HepG2 (cell line): ENCODE data around the gene TBX10. TPM values are rescaled to one million over a fixed set of nuclear protein-coding genes. Genes with fewer than 3 reads are reported as not detected.

Experiments
- ATAC-seq: fragments of 200-7000 bp; cut with Tn5 transposase; 3 replicates; pipeline ENCODE4 v1.9.1; 2020; ENCODE audit warnings: mild to moderate bottlenecking, moderate library complexity
- BruUV-seq: library from RNA; stranded (reverse); fragments of 400-500 nt; replicated peaks from 2 replicates; lab custom pipeline; 2021; lab: Mats Ljungman, UMichigan
- CTCF ChIA-PET: fragments of 300-600 bp; formaldehyde crosslinking; extraction: SDS; loops from one replicate; lab custom pipeline; 2021; ENCODE audit warnings: low total read pairs, inconsistent platforms, low intra/inter-chr PET ratio; lab: Yijun Ruan, JAX
- POLR2A ChIA-PET: fragments of 350-600 bp; sonication (Branson Sonifier 250); formaldehyde crosslinking; loops from one replicate; lab custom pipeline; 2020; ENCODE audit warnings: antibody characterized with exemption, inconsistent platforms; lab: Yijun Ruan, JAX
- DNase-seq: peaks from one replicate; pipeline ENCODE4 v3.0.0-alpha.2; 2015; ENCODE audit warnings: low spot score
- FAIRE-seq: peaks from 3 replicates; lab custom pipeline; 2011; peaks lifted over from hg19 to GRCh38; lab: Jason Lieb, UNC
- H2AFZ ChIP-seq: one replicate; pipeline ENCODE4 v1.6.1; 2011; ENCODE audit warnings: low read length, inconsistent platforms
- H3K27ac ChIP-seq: fragments of 300-600 bp; 3 replicates; pipeline ENCODE4 v1.8.0; 2011; ENCODE audit warnings: mixed run types, mild to moderate bottlenecking, mixed read lengths, low read length, inconsistent platforms; ENCODE audit not compliant: insufficient read depth; ENCODE audit errors: extremely low read length
- H3K27me3 ChIP-seq, 2 experiments: fragments of 200-600 bp in 1 of 2; 2 replicates in 1 of 2; 3 replicates in 1 of 2; pipeline versions ENCODE4 v1.6.0 to v1.8.0; 2011; ENCODE audit warnings: low read length in 2 of 2, mild to moderate bottlenecking in 2 of 2, moderate library complexity in 2 of 2, inconsistent platforms in 1 of 2; ENCODE audit not compliant: insufficient read depth in 2 of 2, control insufficient read depth in 1 of 2
- H3K36me3 ChIP-seq, 2 experiments: fragments of 200-600 bp in 1 of 2; replicated peaks in 1 of 2; 2 replicates in 1 of 2; 3 replicates in 1 of 2; pipeline versions ENCODE4 v1.5.1 to v1.8.0; 2011; ENCODE audit warnings: low read length in 2 of 2, inconsistent platforms in 1 of 2; ENCODE audit not compliant: insufficient read depth in 2 of 2, control insufficient read depth in 1 of 2
- H3K4me1 ChIP-seq: 2 replicates; pipeline ENCODE4 v1.5.1; 2012; ENCODE audit warnings: low read length, inconsistent platforms; ENCODE audit not compliant: insufficient read depth
- H3K4me2 ChIP-seq: 2 replicates; pipeline ENCODE4 v1.6.0; 2011; ENCODE audit warnings: low read depth, low read length, inconsistent platforms
- H3K4me3 ChIP-seq, 3 experiments: fragments of 200-600 bp in 1 of 3; sonication (generic), shearing (Covaris generic) in 1 of 3; replicated peaks in 1 of 3; 2 replicates each; pipeline ENCODE4 v1.5.1; 2011 to 2016; ENCODE audit warnings: low read length in 3 of 3, inconsistent platforms in 2 of 3, low read depth in 2 of 3, mild to moderate bottlenecking in 2 of 3, control low read depth in 1 of 3, mixed read lengths in 1 of 3; ENCODE audit not compliant: insufficient read depth in 1 of 3
- H3K79me2 ChIP-seq: one replicate; pipeline ENCODE4 v1.6.1; 2011; ENCODE audit warnings: low read length, inconsistent platforms; ENCODE audit not compliant: insufficient read depth
- H3K9ac ChIP-seq: 2 replicates; pipeline ENCODE4 v1.6.0; 2011; ENCODE audit warnings: mild to moderate bottlenecking, low read depth, low read length, inconsistent platforms; ENCODE audit not compliant: insufficient read depth
- H3K9me3 ChIP-seq: 2 replicates; pipeline ENCODE4 v1.5.1; 2012; ENCODE audit warnings: mild to moderate bottlenecking, low read length
- H4K20me1 ChIP-seq: 2 replicates; pipeline ENCODE4 v1.6.0; 2011; ENCODE audit warnings: inconsistent platforms, mild to moderate bottlenecking, low read length, moderate library complexity; ENCODE audit not compliant: insufficient read depth
- CC2D1A ChIP-seq: sonication (generic); formaldehyde crosslinking; IDR thresholded peaks from 2 replicates; pipeline ENCODE4 v1.8.1; 2023; ENCODE audit warnings: mild to moderate bottlenecking, missing genetic modification reagents
- ELF4 ChIP-seq: sonication (generic); formaldehyde crosslinking; IDR thresholded peaks from 2 replicates; pipeline ENCODE4 v1.5.0; 2020; ENCODE audit warnings: missing genetic modification reagents, mild to moderate bottlenecking, moderate library complexity, borderline replicate concordance
- LRRFIP1 ChIP-seq: sonication (generic); formaldehyde crosslinking; conservative IDR thresholded peaks from 2 replicates; pipeline ENCODE4 v1.4.0; 2020; ENCODE audit warnings: missing genetic modification reagents
- NAIF1 ChIP-seq: sonication (generic); formaldehyde crosslinking; IDR thresholded peaks from 2 replicates; pipeline ENCODE4 v1.5.0; 2020; ENCODE audit warnings: mild to moderate bottlenecking, missing genetic modification reagents, borderline replicate concordance
- PAWR ChIP-seq: sonication (generic); formaldehyde crosslinking; IDR thresholded peaks from 2 replicates; pipeline ENCODE4 v1.4.0; 2020; ENCODE audit warnings: missing genetic modification reagents, mild to moderate bottlenecking, borderline replicate concordance
- RFXANK ChIP-seq: IDR thresholded peaks from 2 replicates; pipeline ENCODE4 v1.6.1; 2016
- TAF15 ChIP-seq: fragments of 200-400 bp; formaldehyde crosslinking; IDR thresholded peaks from one replicate; pipeline ENCODE4 v1.6.1; 2018; ENCODE audit warnings: mild to moderate bottlenecking, low read depth, low read length; ENCODE audit not compliant: poor library complexity, severe bottlenecking
- THRA ChIP-seq: sonication (generic); formaldehyde crosslinking; IDR thresholded peaks from 2 replicates; pipeline ENCODE4 v1.4.0; 2020; ENCODE audit warnings: missing genetic modification reagents, borderline replicate concordance
- ZNF274 ChIP-seq: sonication (generic); formaldehyde crosslinking; IDR thresholded peaks from 2 replicates; pipeline ENCODE4 v1.5.1; 2020; ENCODE audit warnings: mild to moderate bottlenecking, missing genetic modification reagents
- ZNF280B ChIP-seq: sonication (generic); formaldehyde crosslinking; IDR thresholded peaks from 2 replicates; pipeline ENCODE4 v1.5.0; 2020; ENCODE audit warnings: missing genetic modification reagents, mild to moderate bottlenecking, borderline replicate concordance
- ZNF629 ChIP-seq: sonication (generic); formaldehyde crosslinking; conservative IDR thresholded peaks from 2 replicates; pipeline ENCODE4 v1.5.0; 2020; ENCODE audit warnings: missing genetic modification reagents
- ZNF709 ChIP-seq: sonication (generic); formaldehyde crosslinking; IDR thresholded peaks from 2 replicates; pipeline ENCODE4 v1.5.0; 2020; ENCODE audit warnings: mild to moderate bottlenecking, missing genetic modification reagents
- ZSCAN29 ChIP-seq: sonication (generic); formaldehyde crosslinking; conservative IDR thresholded peaks from 2 replicates; pipeline ENCODE4 v1.4.0; 2020; ENCODE audit warnings: mild to moderate bottlenecking, missing genetic modification reagents
- WGBS: methylation state at CpG from one replicate; pipeline ENCODE4 v1.1.6; 2017; ENCODE audit warnings: low lambda C conversion rate; 5-methylcytosine and 5-hydroxymethylcytosine counted together
- in situ Hi-C: cut with HindIII; loops from 2 replicates; pipeline ENCODE4 v1.10.0; 2017; ENCODE audit warnings: low pct_unique_long_range_greater_than_20kb; ENCODE audit not compliant: extremely low pct_ligation_motif_present
- intact Hi-C: fragments of 100-400 bp; cut with micrococcal nuclease; formaldehyde crosslinking; loops from one replicate; pipeline ENCODE4 v1.10.0; 2022; ENCODE audit not compliant: unreplicated experiment
- polyA plus RNA-seq, 8 experiments: library from polyadenylated mRNA; depleted of rRNA in 3 of 8; stranded (reverse) in 7 of 8; unstranded in 1 of 8; fragments of >200 nt; fragmentation: Illumina TruSeq in 4 of 8; extraction: Trizol in 4 of 8; gene quantifications; 2 replicates each; pipeline versions ENCODE4 v1.2.1 to v1.2.3, GENCODE V29; 2011 to 2016; ENCODE audit warnings: low read depth in 4 of 8, missing spikeins in 1 of 8, mixed read lengths in 1 of 8; ENCODE audit not compliant: insufficient read depth in 1 of 8
- total RNA-seq, 5 experiments: library from RNA; depleted of rRNA; stranded (reverse); fragments of >200 nt; fragmentation: Illumina TruSeq; extraction: Trizol; gene quantifications; 2 replicates each; pipeline ENCODE4 v1.2.3, GENCODE V29; 2016; ENCODE audit warnings: low read depth in 1 of 5

Gene TBX10
- total and polyA plus RNA-seq, 2 of the 13 experiments (the other 11 are each of a cell fraction or from before 2014, with no cell fraction given) = 0.27 to 1.7 TPM

- TF ChIP-seq CC2D1A (CRISPR knock-in tag) (no peak), NAIF1 (no peak), LRRFIP1 (no peak), ELF4 (CRISPR knock-in tag) (no peak), TAF15 (no peak), ZNF280B (CRISPR knock-in tag) (no peak), ZNF629 (CRISPR knock-in tag) (no peak), ZNF274 (no peak), PAWR (CRISPR knock-in tag) (no peak), ZSCAN29 (CRISPR knock-in tag) (no peak), RFXANK (CRISPR knock-in tag) (no peak), THRA (no peak), ZNF709 (no peak)
- TF ChIP-seq, all 625 proteins: peak for 0
- no peak overlapping the region for H3K27ac ChIP-seq
- no peak overlapping the region for H3K9ac ChIP-seq
- no peaks in the 10 kb centered on the region for H3K9me3 ChIP-seq
- H2AFZ ChIP-seq = no peak overlapping the region
- intact Hi-C loops = no loop called here
- ChIA-PET POLR2A (no interaction called here), CTCF (no interaction called here)
- H4K20me1 ChIP-seq = no peaks in the 10 kb centered on the region
- H3K27me3 ChIP-seq = peaks cover 2 to 25% of the 10 kb centered on the region in 2 experiments; a peak in 3 of 5 replicates
- no TSS peak for BruUV-seq
- DNase-seq (no peak), FAIRE-seq (no peak), ATAC-seq (no peak)
- no peak overlapping the region for H3K4me3 ChIP-seq
- WGBS = 8% methylated on average over 7 of the region's 8 CpGs
- no peaks in the 10 kb centered on the region for H3K4me1 ChIP-seq
- no peaks in the 10 kb centered on the region for H3K79me2 ChIP-seq
- no peak overlapping the region for H3K4me2 ChIP-seq
- H3K36me3 ChIP-seq = no peaks in the 10 kb centered on the region
- in situ Hi-C loops = loop anchor here (25.0 kb wide), 1 partner anchor 113 kb away; no protein-coding TSS in a partner anchor
These were observed 34.3 kb upstream of the TBX10 start for GRCh38 chr11:67673902-67674301.
